Stimulated activated CD4-positive, alpha-beta T cell treated with anti-CD3 and anti-CD28 coated beads, Interleukin-4, amount 100 ng/mL, for 48 hours (primary cell): ENCODE measurements around the gene CPLX3.
"Not testable (repeated sequence)": the region's sequence is repeated elsewhere in the genome, so short reads cannot be mapped to it uniquely, and the experiment has no call there.

ENCODE experiments used
- DNase-seq, 2 donors: peaks; one replicate each; pipeline ENCODE4 v3.0.0-alpha.2; 2020; ENCODE audit warnings: low read depth in 2 of 2

Gene CPLX3, protein sequence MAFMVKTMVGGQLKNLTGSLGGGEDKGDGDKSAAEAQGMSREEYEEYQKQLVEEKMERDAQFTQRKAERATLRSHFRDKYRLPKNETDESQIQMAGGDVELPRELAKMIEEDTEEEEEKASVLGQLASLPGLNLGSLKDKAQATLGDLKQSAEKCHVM

DNA sequence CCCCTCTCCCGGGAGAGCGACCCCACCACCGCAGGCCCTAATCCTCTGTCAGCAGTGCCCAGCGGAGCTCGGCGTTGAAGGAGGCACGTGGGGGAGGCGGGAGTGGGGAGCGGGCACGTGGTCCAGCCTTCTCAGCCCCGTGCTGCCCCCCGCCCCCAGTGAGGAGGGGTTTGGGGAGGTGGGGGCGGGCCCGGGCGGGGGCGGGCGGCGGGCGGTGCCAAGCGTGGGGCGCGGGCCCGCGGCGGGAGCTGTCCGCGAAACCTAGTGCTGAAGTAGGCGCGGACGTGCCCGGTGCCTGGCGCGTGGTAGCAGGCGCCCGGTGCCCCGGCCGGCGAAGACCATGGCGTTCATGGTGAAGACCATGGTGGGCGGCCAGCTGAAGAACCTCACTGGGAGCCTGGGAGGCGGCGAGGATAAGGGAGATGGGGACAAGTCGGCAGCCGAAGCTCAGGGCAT is at the start of gene CPLX3:
CPLX3 (plus strand) TSS at position 264 of the 456 bp plus-strand sequence; CDS start at position 341, 77 bp downstream.
- peak in 1 of 2 donors; percentile 37 for DNase-seq

DNA sequence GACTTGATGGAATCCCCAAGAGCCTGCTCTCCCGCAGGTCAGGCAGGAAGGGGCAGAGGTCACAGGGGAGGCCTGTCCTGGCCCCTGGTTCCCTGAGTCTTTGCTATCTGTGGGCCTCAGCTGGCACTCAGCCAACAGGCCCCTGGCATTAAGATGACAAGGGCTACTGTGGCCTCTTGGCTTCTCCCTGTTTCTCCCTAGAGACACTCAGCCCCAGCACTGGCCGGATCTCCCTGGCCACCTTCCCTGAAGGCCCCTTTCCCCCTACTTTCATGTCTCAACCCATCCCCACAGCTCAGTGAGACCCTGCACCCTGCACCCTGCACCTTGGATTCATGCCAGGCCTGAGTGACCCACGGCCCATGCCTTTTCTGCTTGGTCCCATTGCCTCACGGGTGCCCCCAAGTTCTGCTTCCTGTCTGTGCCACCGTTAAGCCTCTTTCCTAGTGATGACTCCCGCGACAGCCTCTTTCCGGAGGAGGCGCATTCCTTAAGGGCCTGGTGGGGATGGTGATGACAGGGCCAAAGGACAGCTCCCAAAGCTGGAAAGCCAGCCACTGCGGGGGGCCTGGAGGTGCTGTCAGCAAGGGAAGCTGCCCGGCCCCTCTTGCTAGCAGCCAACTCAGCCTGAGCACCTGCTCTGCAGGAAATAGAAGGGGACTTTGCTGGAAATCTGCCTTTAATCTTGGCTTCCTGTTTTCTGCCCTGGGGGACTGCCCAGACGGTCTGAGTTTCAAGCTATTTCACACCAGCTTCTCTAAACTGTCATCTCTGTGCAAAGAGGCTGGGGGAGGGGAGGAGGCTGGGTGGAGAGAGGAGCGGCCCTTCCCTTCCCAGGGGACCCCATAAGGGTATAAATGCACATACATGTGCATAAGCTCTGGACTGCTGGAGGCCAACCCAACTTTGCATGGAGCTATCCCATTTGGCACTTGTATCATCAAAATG is 49.3 kb upstream of the CPLX3 start:
- DNase-seq, result no peak

DNA sequence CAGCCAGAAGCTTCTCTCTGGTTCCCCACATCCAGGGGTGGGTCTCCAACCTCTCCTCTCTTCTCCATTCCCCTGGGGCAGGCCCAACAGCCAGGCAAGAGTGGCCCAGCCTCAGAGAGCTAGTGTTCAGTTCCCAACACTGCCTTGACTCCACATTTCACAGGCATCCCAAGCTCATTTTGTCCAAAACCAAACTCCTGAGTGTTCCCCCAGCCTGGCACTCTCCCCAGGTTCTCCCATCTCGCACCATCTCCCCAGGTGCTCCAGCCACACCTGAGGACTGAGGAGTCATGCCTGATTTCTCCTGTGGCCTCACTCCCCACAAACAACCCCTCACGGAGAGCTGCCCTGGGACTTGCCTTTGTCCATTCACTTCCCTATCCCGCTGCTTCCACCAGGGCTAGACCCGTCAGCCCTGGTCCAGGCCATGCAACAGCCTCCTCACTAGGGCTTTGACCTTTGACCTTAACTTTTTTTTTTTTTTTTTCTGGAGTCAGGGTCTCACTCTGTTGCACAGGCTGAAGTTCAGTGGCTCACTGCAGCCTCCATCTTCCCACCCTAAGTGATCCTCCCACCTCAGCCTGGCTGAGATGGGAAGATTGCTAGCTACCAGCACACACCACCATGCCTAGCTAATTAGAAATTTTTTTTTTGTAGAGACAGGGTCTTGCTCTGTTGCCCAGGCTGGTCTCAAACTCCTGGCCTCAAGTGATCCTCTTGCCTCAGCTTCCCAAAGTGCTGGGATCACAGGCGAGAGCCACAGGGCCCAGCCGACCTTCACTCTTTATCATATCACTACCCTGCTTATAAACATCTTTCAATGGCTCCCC is 48.4 kb upstream of the CPLX3 start:
- no peak for DNase-seq

DNA sequence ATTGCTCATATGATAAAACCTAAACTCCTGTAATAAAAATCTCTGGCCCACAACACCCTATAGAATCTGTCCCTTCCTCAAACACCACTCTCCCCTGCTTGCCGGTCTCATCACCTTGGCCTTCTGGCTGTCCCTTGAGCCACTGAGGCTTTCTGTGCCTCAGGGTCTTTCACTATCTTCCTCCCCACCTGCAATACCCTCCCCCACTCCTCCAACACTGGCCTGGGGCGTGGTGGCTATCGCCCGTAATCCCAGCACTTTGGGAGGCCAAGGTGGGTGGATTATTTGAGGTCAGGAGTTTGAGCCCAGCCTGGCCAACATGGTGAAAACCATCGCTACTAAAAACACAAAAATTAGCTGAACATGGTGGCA is 47.8 kb upstream of the CPLX3 start:
- no peak for DNase-seq

DNA sequence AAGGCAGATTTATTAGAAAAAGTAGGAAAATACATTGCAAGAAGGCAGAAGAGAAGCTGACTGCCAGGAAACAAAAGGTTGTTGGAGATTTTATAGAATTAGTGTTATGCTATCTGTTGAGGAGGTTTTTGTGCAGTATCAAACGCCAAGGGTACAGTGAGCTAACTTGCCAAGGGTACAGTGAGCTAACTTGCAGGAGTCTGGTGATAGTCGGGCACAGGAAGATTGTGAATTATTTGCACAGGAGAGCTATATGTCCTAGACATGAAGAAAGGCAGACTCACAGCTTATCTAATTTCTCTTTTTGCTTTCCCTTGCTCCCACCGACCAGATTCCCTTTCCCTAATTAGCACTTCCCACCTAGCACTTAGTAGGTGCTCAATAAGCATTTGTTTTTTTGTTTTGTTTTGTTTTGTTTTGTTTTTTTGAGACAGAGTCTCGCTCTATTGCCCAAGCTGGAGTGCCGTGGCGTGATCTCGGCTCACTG is 47.2 kb upstream of the CPLX3 start:
- no peak for DNase-seq

DNA sequence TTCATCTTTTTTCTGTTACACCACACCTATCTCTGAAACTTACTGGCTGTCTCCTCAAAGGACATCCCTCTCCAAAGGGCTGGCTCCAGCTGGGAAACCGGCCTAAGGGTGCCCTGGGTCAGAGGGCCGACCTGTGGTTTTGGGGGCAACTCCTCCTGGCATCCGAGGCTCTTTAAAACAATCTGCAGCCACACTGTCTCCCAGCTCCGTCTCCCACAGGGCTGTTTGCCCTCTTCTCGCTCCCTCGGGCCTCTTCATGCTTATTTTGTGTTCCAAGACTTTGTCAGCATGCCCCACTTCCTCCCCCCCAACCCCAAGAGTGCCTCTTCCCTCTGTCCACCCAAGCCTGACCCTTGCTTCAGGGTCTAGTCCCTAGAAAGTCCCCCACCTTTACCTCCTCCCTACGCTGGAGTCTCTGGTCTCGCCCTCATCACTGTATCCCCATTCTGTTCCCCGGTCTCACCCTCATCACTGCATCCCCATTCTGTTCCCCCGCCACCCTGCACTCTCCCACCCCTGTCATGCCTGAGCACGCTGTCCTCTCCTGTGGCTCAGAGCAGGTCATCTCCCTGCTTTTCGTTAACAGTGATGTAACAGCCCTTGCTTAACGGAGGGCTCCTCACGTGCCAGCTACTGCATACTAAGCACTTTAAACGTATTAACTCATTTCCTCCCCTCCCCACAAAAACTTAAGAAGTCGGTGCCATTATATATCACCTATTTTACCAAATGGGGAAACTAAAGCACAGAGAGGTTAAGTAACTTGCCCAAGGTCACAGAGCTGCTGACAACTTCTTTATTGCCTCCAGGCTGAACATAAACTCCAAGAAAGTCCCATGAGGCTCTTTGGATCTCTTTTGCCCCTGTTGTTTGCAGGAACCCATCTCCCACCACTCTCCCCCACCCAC is 45.6 kb upstream of the CPLX3 start:
- DNase-seq, result no peak

DNA sequence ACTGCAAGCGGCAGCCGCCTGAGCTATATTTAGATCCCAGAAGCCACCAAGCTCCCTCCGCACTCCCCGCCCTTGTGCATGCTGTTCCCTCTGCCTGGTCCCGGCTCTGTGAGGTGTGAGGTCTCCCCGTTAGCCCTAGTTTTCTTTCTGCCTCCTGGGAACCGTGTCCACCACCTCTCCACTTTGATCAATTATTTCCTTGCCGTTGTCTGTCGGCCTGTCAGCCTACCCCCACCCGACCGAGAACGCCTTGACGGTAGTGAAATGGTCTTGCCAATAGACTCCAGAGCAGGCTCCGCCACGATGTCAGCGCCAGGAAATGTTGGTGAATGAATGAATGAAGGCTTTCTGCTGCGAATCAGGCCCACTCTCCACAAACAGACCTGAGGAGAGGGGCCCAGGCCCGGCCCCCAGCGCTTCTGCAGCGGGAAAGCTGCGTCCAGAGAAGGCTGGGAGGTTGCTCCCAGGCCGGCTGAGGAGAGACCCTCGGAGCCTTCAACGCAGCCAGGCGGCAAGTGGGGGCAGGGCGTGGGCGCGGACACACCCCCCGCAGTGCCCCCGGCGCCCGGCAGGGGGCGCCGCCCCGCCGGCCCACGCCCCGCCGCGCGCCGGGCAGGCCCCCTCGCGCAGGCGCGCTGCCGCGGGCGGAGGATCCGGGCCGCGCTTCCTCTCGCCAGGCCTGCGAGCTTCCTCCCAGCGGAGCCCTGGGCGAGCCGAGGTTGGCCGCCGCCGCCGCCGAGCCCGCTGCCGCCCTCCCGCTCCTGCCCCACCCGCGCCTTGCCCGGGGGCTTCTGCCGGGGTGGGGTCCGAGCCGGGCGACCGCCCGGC is 44.8 kb upstream of the CPLX3 start, which contains the start of gene CSK:
CSK (plus strand) TSS at position 650 of the 828 bp plus-strand sequence. CDS start 16,218 bp downstream, outside the sequence.
- peak; percentile 58 to 72 for DNase-seq

DNA sequence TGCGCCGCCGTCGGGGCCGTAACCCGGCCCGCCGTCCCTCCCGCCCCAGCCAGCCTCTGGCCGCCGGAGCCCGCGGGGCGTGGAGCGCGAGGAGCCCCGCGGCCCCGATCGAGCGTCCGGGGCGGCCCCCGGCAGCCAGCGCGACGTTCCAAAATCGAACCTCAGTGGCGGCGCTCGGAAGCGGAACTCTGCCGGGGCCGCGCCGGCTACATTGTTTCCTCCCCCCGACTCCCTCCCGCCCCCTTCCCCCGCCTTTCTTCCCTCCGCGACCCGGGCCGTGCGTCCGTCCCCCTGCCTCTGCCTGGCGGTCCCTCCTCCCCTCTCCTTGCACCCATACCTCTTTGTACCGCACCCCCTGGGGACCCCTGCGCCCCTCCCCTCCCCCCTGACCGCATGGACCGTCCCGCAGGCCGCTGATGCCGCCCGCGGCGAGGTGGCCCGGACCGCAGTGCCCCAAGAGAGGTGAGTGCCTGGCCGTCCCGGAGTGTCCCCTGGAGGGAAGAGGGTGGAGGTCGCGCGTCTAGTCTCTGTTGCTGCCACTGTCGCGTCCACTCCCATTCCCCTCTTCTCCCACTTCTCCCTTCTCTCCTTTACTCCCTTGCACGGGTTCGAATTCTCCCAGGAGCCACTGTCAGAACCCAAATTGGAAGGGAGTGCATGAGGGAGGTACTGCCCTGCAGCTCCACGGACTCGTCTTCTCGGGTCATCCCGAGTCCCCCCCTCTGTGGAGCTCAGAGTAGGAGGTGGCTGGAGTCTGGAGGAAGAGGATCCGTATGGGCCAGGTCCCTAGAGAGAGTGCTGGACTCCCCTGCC is 44.0 kb upstream of the CPLX3 start:
- no peak for DNase-seq

DNA sequence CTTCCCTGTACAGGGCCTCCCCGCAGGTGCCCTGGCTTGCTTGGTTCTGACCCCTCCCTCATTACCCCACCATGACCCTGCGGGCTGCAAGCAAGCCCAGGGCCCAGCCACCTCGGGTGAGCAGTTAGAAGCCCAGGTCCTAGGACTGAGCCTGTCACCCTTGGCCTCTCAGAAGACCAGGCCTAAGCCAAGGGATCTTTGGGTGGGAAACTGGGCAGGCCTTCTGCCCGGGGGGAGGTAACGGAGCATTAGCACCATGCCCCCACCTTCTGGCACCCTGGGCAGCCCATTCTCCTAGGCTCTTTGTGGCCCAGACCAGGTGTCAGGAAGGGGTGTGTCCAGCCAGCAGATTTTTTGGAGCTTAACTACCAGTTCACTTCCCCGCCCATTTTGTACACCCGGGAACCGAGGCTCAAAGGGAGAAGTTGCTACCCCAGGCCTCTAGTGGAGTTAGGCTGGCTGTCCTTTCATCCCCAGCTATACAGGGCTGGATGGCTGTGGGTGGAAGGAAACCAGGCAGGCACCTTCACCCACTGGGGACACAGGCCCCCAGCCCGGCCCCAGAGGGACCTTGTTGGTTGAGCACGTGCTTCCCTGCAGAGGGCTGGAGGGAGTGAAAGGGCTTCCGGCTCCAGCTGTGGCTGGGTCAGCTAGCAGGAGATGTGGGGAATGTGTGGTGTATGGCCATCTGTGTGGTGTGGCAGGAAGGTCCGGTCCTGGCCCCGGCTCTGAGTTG is 43.2 kb upstream of the CPLX3 start:
- DNase-seq, result no peak

DNA sequence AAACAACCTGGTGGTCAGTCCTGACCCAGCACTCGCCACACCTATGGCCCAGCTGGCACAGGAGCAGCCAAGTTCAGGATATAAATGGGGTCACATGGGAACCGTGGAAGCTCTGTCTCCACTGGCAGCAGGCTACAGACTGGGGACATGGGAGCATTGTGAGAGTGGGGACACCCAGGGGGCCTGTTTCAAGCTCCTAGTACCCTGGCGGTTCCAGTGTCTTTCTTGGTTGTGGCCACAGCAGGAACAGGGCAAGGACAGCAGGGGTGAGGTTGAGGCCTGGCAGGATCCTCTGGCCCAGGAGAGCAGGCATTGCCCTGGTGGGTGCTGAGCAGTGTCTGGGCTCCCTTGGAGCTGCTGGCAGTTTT is 42.6 kb upstream of the CPLX3 start:
- no peak for DNase-seq

DNA sequence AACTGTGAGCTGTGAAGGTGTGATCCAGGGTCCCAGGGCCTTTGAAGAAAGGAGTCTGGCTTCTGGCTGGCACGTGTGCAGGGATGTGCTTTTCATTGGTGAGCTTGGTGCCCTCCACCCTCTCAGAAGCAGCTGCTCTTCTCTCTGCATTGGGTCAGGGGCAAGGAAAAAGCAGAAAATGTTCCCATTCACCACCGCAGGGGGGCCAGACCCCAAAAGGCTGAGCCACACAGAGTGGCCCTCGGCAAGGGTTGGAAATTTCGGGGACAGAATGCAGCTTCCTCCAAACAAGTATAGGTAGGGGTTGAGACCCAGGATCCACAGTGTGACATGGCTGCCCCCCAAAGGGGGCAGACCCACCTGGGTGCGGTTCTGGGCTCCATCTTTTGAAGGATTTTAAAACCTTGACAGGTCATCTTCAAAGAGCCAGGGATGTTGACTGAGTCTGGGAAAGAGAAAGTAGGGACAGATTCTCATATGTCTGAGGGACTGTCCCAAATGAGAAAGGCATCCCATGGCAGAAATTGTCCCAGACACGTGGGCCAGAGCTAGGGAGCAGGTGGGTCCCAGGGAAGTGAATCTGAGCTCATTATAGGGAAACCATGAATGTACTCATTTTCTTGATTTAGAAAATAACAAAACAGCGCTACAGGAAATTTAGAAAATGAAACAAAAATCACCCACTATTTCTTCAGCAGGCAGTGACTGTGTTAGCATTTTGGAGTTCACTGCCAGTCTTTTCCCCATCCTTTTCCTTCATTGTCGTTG is 41.8 kb upstream of the CPLX3 start:
- DNase-seq, result no peak

DNA sequence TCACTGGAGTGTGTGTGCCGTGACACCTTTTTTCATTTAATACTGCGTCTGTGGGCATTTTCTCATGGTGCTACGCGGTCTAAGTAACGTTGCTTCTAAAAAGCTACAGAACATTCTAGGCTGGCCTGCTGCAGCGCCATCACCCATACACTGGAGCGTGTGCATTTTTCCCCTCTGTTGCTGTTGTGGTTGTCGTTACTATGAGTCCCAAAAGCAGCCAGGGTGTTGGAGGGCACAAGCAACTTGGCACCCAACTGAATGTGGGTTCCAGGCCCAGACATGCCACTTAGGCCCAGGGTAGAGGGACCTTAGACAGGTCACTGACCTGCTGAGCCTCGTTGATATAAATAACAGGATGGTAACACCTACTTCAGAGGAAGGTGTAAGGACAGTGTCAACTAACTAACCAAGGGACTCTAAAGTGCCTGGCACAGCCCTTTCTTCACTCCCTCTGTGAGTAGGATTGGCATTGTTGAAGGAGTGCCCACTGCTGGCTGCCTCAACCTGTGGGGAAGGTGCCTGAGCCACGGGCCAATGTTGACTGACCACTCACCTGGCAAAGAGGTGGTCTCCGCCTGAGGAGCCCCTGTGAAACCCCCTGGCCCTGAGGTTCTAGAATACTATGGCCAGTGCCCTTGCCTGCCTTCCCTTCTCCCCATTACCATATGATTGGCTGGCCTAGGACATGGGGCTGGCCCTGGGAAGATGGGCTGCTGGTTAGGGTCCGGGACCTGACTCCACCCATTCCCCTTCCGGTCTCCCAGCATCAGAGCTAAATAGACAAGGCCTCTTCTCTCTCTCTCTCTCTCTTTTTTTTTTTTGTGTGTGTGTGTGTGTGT is 41.0 kb upstream of the CPLX3 start:
- DNase-seq, result no peak

DNA sequence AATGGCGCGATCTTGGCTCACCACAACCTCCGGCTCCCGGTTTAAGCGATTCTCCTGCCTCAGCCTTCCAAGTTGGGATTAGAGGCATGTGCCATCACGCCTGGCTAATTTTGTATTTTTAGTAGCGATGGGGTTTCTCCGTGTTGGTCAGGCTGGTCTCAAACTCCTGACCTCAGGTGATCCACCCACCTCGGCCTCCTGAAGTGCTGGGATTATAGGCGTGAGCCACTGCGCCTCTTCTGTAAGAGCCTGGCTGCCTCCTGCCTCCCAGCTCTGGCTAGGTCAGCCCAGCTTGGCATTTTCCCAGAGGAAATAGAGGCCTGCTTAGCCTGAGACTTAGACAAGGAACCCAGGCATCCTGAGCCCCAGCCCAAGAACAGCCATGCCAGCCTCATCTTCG is 40.3 kb upstream of the CPLX3 start:
- not testable (repeated sequence) for DNase-seq

DNA sequence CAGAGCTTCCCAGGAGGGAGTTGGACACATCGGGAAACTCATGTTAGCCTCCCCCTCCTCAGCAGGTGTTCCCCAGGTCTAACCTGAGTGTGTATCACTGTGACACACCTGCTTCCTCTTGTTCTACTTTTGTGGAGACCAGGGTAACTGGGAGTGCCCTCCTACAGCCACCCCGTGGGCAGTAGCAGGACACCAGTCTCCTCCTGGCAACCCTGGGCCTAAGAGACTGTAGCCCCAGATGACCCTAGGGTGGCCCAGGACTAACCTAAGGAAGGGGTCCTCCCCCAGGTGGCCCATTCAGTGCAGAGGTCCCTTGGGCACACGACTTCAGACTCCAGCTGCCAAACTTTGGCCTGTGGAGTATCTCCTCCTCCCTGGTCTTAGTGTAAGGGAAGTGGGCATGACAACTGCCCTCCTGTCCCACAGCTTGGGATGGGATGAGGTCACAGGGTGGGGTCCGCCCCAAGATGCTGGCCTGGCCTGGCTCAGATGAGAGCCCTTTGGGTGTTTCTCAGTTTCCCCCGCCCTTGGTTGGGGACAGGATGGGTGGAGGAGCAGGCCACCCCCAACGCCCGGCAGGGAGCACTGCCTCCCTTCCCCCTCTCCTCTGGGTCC is 39.8 kb upstream of the CPLX3 start:
- no peak for DNase-seq

DNA sequence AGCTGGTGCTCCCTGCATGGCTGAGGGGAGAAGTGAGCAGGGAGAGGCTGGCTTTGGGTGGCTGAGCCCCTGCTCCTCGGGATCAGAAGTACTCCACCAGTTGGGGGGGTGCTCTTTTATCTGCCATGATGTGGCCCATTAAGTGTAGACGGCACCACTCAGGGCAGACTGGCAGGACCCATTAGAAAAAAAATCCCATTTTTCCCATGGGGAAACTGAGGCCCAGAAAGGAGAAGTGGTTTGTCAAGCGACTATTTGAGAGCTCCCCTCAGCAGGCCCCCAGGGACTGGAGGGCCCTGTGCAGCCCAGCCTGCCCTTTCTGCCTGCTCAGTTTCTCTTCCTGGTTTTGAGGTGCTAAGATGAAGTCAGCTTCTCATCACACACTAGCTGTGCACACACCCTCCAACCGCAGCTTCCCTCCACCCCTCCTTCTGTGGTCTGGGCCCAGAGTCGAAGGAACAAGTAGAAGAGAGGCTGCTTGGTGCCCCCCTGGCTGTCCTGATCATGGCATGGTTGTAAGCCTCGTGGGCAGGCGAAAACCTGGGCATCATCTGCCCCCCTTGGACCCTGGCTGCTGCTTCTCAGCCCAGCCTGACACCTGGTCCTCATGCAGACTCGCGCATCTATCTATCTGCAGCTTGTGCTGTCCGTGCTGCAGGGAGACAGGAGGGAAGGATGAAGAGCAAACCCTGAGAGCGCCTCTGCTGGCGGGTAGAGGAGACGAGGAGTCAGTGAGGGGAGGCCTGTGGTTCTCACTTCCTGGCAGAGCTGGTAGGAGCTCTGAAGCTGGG is 39.0 kb upstream of the CPLX3 start:
- peak; percentile 86 to 93 for DNase-seq
